Measurements from ENCODE around the gene NEK5.
"Not testable (repeated sequence)": the region's sequence is repeated elsewhere in the genome, so short reads cannot be mapped to it uniquely, and the experiment has no call there.

NEK5 gene

GRCh38 chr13:52053460-52053859, 75.4 kb downstream of the NEK5 start:
- no peak for DNase-seq

GRCh38 chr13:52051400-52051799, 77.5 kb downstream of the NEK5 start:
- DNase-seq: no peak

- no peak for DNase-seq
Observed at GRCh38 chr13:52048516-52048915, 80.4 kb downstream of the NEK5 start.

GRCh38 chr13:52047463-52047862, 81.4 kb downstream of the NEK5 start:
- no peak for DNase-seq

DNA sequence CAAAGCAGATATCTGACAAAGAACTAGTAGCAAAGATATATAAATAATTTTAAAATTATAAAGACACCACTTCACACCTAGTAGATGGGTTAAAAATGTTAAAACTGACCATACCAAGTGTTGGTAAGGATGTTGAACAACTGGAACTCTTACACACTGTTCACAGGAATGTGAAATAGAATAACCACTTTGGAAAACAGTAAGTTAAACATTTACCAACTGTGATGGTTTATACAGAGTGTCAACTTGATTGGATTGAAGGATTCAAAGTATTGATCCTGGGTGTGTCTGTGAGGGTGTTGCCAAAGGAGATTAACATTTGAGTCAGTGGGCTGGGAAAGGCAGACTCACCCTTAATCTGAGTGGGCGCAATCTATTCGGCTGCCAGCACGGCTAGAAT, 85.2 kb downstream of the NEK5 start:
- no peak for DNase-seq

GRCh38 chr13:52036037-52036436, 92.8 kb downstream of the NEK5 start:
- no peak for DNase-seq

DNA sequence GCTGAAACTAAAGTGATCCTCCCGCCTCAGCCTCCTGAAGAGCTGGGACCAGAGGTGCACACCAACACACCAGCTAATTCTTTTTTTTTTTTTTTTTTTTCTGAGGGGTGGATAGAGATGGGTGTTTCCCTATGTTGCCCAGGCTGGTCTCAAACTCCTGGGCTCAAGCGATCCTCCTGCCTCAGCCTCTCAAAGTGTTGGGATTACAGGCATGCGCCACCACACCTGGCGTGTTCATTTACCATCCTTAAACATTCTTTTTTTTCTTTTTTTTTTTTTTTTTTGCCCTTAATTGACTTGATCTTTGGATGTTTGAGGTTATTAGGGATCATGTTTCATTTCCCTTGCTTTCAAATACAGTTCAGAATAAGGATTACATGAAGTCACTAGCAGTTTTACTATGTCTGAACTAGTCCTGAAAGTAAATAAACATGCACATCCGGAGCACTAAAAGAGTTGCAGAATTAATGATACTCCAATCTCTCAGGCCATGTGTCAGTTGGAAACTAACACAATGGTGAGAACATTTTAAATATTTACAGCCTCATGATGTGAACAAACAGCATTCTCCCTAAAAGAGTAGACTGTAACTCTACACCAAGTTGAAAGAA, 94.2 kb downstream of the NEK5 start:
- no peak for DNase-seq

DNA sequence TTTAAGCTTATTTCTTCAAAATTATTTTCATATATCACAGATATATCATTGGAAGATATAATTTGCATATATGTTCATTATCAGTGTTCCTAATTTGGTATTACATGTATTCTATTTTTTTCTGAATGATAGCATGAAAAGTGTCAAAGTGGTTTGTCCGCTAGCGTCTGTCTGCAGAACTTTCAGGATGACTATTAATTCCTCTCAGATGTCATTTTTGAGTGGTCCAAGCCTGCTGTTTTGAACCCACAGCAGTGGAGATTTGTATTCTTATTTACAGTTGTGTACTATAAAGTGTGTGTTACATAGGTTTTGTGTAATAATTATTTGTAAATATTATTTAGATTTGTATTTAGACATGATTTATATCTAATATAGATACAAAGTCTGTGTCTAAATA, 95.8 kb downstream of the NEK5 start:
- DNase-seq: no peak

GRCh38 chr13:52030401-52030800, 98.5 kb downstream of the NEK5 start:
- not testable (repeated sequence) for DNase-seq

DNA sequence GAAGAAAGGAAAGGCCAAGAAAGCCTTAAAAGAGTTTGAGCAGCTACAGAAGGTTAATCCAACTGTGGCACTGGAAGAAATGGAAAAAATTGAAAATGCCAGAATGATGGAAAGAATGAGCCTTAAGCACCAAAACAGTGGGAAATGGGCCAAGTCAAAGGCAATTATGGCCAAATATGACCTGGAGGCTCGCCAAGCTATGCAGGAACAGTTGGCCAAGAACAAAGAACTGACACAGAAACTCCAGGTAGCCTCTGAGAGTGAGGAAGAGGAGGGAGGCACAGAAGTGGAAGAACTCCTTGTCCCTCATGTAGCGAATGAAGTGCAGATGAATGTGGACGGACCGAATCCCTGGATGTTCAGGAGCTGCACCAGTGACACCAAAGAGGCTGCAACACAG, 99.3 kb downstream of the NEK5 start:
- DNase-seq: no peak

DNA sequence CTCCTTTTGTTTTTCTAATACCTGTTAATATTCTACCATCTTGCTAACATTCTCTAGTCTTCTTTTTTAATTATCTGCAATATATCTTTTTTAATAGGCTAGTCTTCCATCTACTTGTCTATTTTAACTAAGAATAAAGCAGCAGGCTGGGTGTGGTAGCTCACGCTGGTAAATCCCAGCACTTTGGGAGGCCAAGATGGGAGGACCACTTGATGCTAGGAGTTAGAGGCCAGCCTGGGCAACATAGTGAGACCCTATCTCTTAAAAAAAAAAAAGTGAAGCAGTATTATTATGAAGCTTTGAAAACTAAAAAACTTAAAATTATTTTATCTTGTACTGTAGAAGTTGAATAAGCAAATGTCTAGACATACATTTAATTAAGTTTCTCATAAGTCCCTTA, 101.0 kb downstream of the NEK5 start:
- DNase-seq: no peak

- no peak for DNase-seq
Observed at GRCh38 chr13:52026246-52026626, 102.6 kb downstream of the NEK5 start.

GRCh38 chr13:52025475-52026245, 103.2 kb downstream of the NEK5 start:
- DNase-seq: no peak

DNA sequence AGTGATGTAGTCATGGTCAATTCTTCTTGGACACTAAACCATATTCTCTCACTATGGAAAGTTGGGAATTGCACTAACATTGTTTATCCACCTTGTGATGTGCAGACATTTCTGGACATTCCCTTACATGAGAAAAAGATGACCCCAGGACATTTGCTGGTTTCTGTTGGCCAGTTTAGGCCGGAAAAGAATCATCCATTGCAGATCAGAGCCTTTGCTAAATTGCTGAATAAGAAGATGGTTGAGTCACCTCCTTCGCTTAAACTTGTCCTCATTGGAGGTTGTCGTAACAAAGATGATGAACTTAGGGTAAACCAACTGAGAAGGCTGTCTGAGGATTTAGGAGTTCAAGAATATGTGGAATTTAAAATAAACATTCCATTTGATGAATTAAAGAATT, 104.4 kb downstream of the NEK5 start, which contains the start of gene UTP14C:
UTP14C (plus strand) TSS at position 211 of the 400 bp plus-strand sequence. CDS start 4,114 bp downstream, outside the sequence.
- no peak for DNase-seq

- no peak for DNase-seq
Observed at GRCh38 chr13:52022356-52022755, 106.5 kb downstream of the NEK5 start.

GRCh38 chr13:52020191-52020590, 108.7 kb downstream of the NEK5 start:
- DNase-seq: no peak

GRCh38 chr13:52016296-52016695, 112.6 kb downstream of the NEK5 start:
- no peak for DNase-seq

- DNase-seq: no peak
Observed at GRCh38 chr13:52012512-52012836, 116.4 kb downstream of the NEK5 start.

GRCh38 chr13:52011632-52012511, 117.0 kb downstream of the NEK5 start, which contains the start of gene ALG11:
TSS of gene ALG11 (plus strand) at chr13:52012398. CDS start at chr13:52012419, 21 bp downstream.
- DNase-seq: peak; percentile 95

GRCh38 chr13:52010890-52011631, 117.8 kb downstream of the NEK5 start, which contains the start of gene ATP7B:
TSS of gene ATP7B (minus strand) at chr13:52011450. CDS start at chr13:52011337, 113 bp downstream.
- no peak for DNase-seq

GRCh38 chr13:52009946-52010345, 118.9 kb downstream of the NEK5 start:
- no peak for DNase-seq

GRCh38 chr13:52006523-52007245, 122.2 kb downstream of the NEK5 start:
- DNase-seq: no peak

All from GF-D8 (cell line).